ENCODE measurements around the gene CTAGE1.
A peak's percentile ranks its signal among the peaks of the same experiment; 100 is the strongest.

The CTAGE1 gene

GRCh38 chr18:22424565-22424963, 6.8 kb upstream of the CTAGE1 start:
- DNase-seq (ENCODE audit: low read depth): no peak
- H3K4me3 ChIP-seq (ENCODE audit: low read length): no peak overlapping the region
- no peak for TF ChIP-seq CTCF (IDR thresholded peaks at IDR 0.05; ENCODE audit: insufficient read depth, low read depth, low read length, missing control alignments)

GRCh38 chr18:22423878-22424564, 6.3 kb upstream of the CTAGE1 start:
- no peak for TF ChIP-seq CTCF (IDR thresholded peaks at IDR 0.05; ENCODE audit: insufficient read depth, low read depth, low read length, missing control alignments)

GRCh38 chr18:22422909-22423548, 5.3 kb upstream of the CTAGE1 start:
- TF ChIP-seq CTCF (IDR thresholded peaks at IDR 0.05; ENCODE audit: insufficient read depth, low read depth, low read length, missing control alignments): no peak
- no peak for DNase-seq (ENCODE audit: low read depth)
- no peak overlapping the region for H3K4me3 ChIP-seq (ENCODE audit: low read length)

More at GRCh38 chr18:22423878-22424564, 6.3 kb upstream of the CTAGE1 start:
- DNase-seq (ENCODE audit: low read depth): no peak
- no peak overlapping the region for H3K4me3 ChIP-seq (ENCODE audit: low read length)

- no peak for TF ChIP-seq CTCF (IDR thresholded peaks at IDR 0.05; ENCODE audit: insufficient read depth, low read depth, low read length, missing control alignments)
- no peak for DNase-seq (ENCODE audit: low read depth)
- no peak overlapping the region for H3K4me3 ChIP-seq (ENCODE audit: low read length)
These were observed 2.9 kb upstream of the CTAGE1 start for GRCh38 chr18:22420652-22421051.

GRCh38 chr18:22412176-22412911, 5.4 kb downstream of the CTAGE1 start:
- TF ChIP-seq CTCF (IDR thresholded peaks at IDR 0.05; ENCODE audit: insufficient read depth, low read depth, low read length, missing control alignments): no peak
- DNase-seq (ENCODE audit: low read depth): peak; percentile 52
- H3K4me3 ChIP-seq (ENCODE audit: low read length): no peak overlapping the region

GRCh38 chr18:22411446-22411845, 6.3 kb downstream of the CTAGE1 start:
- DNase-seq (ENCODE audit: low read depth): no peak
- no peak overlapping the region for H3K4me3 ChIP-seq (ENCODE audit: low read length)
- TF ChIP-seq CTCF (IDR thresholded peaks at IDR 0.05; ENCODE audit: insufficient read depth, low read depth, low read length, missing control alignments): no peak

All from epithelial cell of esophagus (primary cell).